ENCODE data around the gene ABRACL.
"Not testable (repeated sequence)": the region's sequence is repeated elsewhere in the genome, so short reads cannot be mapped to it uniquely, and the experiment has no call there.

The ABRACL gene

GRCh38 chr6:139029470-139030227 is 1.1 kb downstream of the ABRACL start:
- peaks cover 9% of the 10 kb centered on the region for H3K4me1 ChIP-seq (ENCODE audit: control insufficient read depth, insufficient read depth, low read length, poor library complexity, severe bottlenecking)
- peak overlapping the region; percentile 93 for H3K4me3 ChIP-seq (ENCODE audit: extremely low read depth, insufficient read depth, low read length, poor library complexity, severe bottlenecking)
- H3K36me3 ChIP-seq (ENCODE audit: control insufficient read depth, insufficient read depth, low read length), result peaks cover 25% of the 10 kb centered on the region
- WGBS, 2 experiments (ENCODE audit: insufficient coverage in 2 of 2), result 0 to 1% methylated on average over 23 to 27 of the region's 44 CpGs
- H3K27ac ChIP-seq (ENCODE audit: low read depth, low read length, severe bottlenecking), result peak overlapping the region; percentile 87
- no peaks in the 10 kb centered on the region for H3K9me3 ChIP-seq (ENCODE audit: control insufficient read depth, low read length)

GRCh38 chr6:139030228-139030963 is 1.9 kb downstream of the ABRACL start:
- H3K9me3 ChIP-seq (ENCODE audit: control insufficient read depth, low read length), result no peaks in the 10 kb centered on the region
- 84 to 100% methylated on average over 2 to 3 of the region's 9 CpGs for WGBS, 2 experiments (ENCODE audit: insufficient coverage in 2 of 2)
- peak overlapping the region; percentile 93 for H3K4me3 ChIP-seq (ENCODE audit: extremely low read depth, insufficient read depth, low read length, poor library complexity, severe bottlenecking)
- peak overlapping the region; percentile 87 for H3K27ac ChIP-seq (ENCODE audit: low read depth, low read length, severe bottlenecking)
- H3K36me3 ChIP-seq (ENCODE audit: control insufficient read depth, insufficient read depth, low read length), result peaks cover 33% of the 10 kb centered on the region
- peaks cover 9% of the 10 kb centered on the region for H3K4me1 ChIP-seq (ENCODE audit: control insufficient read depth, insufficient read depth, low read length, poor library complexity, severe bottlenecking)

GRCh38 chr6:139037490-139037889 is 8.9 kb downstream of the ABRACL start:
- H3K4me1 ChIP-seq (ENCODE audit: control insufficient read depth, insufficient read depth, low read length, poor library complexity, severe bottlenecking), result no peaks in the 10 kb centered on the region
- WGBS, 2 experiments (ENCODE audit: insufficient coverage in 2 of 2), result 93 to 97% methylated on average over 3 to 4 of the region's 5 CpGs
- H3K36me3 ChIP-seq (ENCODE audit: control insufficient read depth, insufficient read depth, low read length), result peaks cover 89% of the 10 kb centered on the region
- H3K9me3 ChIP-seq (ENCODE audit: control insufficient read depth, low read length), result no peaks in the 10 kb centered on the region
- no peak overlapping the region for H3K27ac ChIP-seq (ENCODE audit: low read depth, low read length, severe bottlenecking)
- H3K4me3 ChIP-seq (ENCODE audit: extremely low read depth, insufficient read depth, low read length, poor library complexity, severe bottlenecking), result no peak overlapping the region

GRCh38 chr6:139044250-139044649 is 15.7 kb downstream of the ABRACL start:
- Histone ChIP-seq H3K4me1 (ENCODE audit: control insufficient read depth, insufficient read depth, low read length, poor library complexity, severe bottlenecking) (no peaks in the 10 kb centered on the region), H3K36me3 (ENCODE audit: control insufficient read depth, insufficient read depth, low read length) (peaks cover 43% of the 10 kb centered on the region), H3K4me3 (ENCODE audit: extremely low read depth, insufficient read depth, low read length, poor library complexity, severe bottlenecking) (no peak overlapping the region), H3K9me3 (ENCODE audit: control insufficient read depth, low read length) (no peaks in the 10 kb centered on the region), H3K27ac (ENCODE audit: low read depth, low read length, severe bottlenecking) (no peak overlapping the region)
- WGBS, 2 experiments (ENCODE audit: insufficient coverage in 2 of 2), result 100% methylated on average over 2 of the region's 3 CpGs; no CpG with 5 or more reads in 1 of the 2 experiments

- Histone ChIP-seq H3K27ac (ENCODE audit: low read depth, low read length, severe bottlenecking) (no peak overlapping the region), H3K4me1 (ENCODE audit: control insufficient read depth, insufficient read depth, low read length, poor library complexity, severe bottlenecking) (no peaks in the 10 kb centered on the region), H3K9me3 (ENCODE audit: control insufficient read depth, low read length) (no peaks in the 10 kb centered on the region), H3K4me3 (ENCODE audit: extremely low read depth, insufficient read depth, low read length, poor library complexity, severe bottlenecking) (no peak overlapping the region), H3K36me3 (ENCODE audit: control insufficient read depth, insufficient read depth, low read length) (peaks cover 11% of the 10 kb centered on the region)
- 80% methylated on average over 1 of the region's 3 CpGs; no CpG with 5 or more reads in 1 of the 2 experiments for WGBS, 2 experiments (ENCODE audit: insufficient coverage in 2 of 2)
Measured at GRCh38 chr6:139047677-139048076, 19.1 kb downstream of the ABRACL start.

GRCh38 chr6:139048912-139049311 is 20.4 kb downstream of the ABRACL start:
- not testable (repeated sequence) for H3K4me1 ChIP-seq (ENCODE audit: control insufficient read depth, insufficient read depth, low read length, poor library complexity, severe bottlenecking); H3K27ac ChIP-seq (ENCODE audit: low read depth, low read length, severe bottlenecking); H3K4me3 ChIP-seq (ENCODE audit: extremely low read depth, insufficient read depth, low read length, poor library complexity, severe bottlenecking); H3K9me3 ChIP-seq (ENCODE audit: control insufficient read depth, low read length); H3K36me3 ChIP-seq (ENCODE audit: control insufficient read depth, insufficient read depth, low read length)
- 67 to 90% methylated on average over 1 to 4 of the region's 4 CpGs for WGBS, 2 experiments (ENCODE audit: insufficient coverage in 2 of 2)

GRCh38 chr6:139050131-139050769 is 21.7 kb downstream of the ABRACL start:
- 95% methylated on average over 4 of the region's 5 CpGs; no CpG with 5 or more reads in 1 of the 2 experiments for WGBS, 2 experiments (ENCODE audit: insufficient coverage in 2 of 2)
- H3K4me3 ChIP-seq (ENCODE audit: extremely low read depth, insufficient read depth, low read length, poor library complexity, severe bottlenecking); H3K4me1 ChIP-seq (ENCODE audit: control insufficient read depth, insufficient read depth, low read length, poor library complexity, severe bottlenecking); H3K9me3 ChIP-seq (ENCODE audit: control insufficient read depth, low read length); H3K27ac ChIP-seq (ENCODE audit: low read depth, low read length, severe bottlenecking); H3K36me3 ChIP-seq (ENCODE audit: control insufficient read depth, insufficient read depth, low read length): not testable (repeated sequence)

GRCh38 chr6:139050770-139051313 is 22.3 kb downstream of the ABRACL start:
- Histone ChIP-seq H3K4me1 (ENCODE audit: control insufficient read depth, insufficient read depth, low read length, poor library complexity, severe bottlenecking) (no peaks in the 10 kb centered on the region), H3K27ac (ENCODE audit: low read depth, low read length, severe bottlenecking) (no peak overlapping the region), H3K4me3 (ENCODE audit: extremely low read depth, insufficient read depth, low read length, poor library complexity, severe bottlenecking) (no peak overlapping the region), H3K36me3 (ENCODE audit: control insufficient read depth, insufficient read depth, low read length) (no peaks in the 10 kb centered on the region), H3K9me3 (ENCODE audit: control insufficient read depth, low read length) (no peaks in the 10 kb centered on the region)
- WGBS, 2 experiments (ENCODE audit: insufficient coverage in 2 of 2), result 86 to 92% methylated on average over 3 to 5 of the region's 5 CpGs

GRCh38 chr6:139051396-139052060 is 23.0 kb downstream of the ABRACL start:
- H3K4me1 ChIP-seq (ENCODE audit: control insufficient read depth, insufficient read depth, low read length, poor library complexity, severe bottlenecking), result no peaks in the 10 kb centered on the region
- WGBS, 2 experiments (ENCODE audit: insufficient coverage in 2 of 2), result 93 to 98% methylated on average over 3 to 4 of the region's 5 CpGs
- H3K36me3 ChIP-seq (ENCODE audit: control insufficient read depth, insufficient read depth, low read length), result no peaks in the 10 kb centered on the region
- H3K9me3 ChIP-seq (ENCODE audit: control insufficient read depth, low read length), result no peaks in the 10 kb centered on the region
- no peak overlapping the region for H3K4me3 ChIP-seq (ENCODE audit: extremely low read depth, insufficient read depth, low read length, poor library complexity, severe bottlenecking)
- no peak overlapping the region for H3K27ac ChIP-seq (ENCODE audit: low read depth, low read length, severe bottlenecking)

- Histone ChIP-seq H3K4me3 (ENCODE audit: extremely low read depth, insufficient read depth, low read length, poor library complexity, severe bottlenecking) (no peak overlapping the region), H3K9me3 (ENCODE audit: control insufficient read depth, low read length) (no peaks in the 10 kb centered on the region), H3K27ac (ENCODE audit: low read depth, low read length, severe bottlenecking) (no peak overlapping the region), H3K36me3 (ENCODE audit: control insufficient read depth, insufficient read depth, low read length) (no peaks in the 10 kb centered on the region), H3K4me1 (ENCODE audit: control insufficient read depth, insufficient read depth, low read length, poor library complexity, severe bottlenecking) (no peaks in the 10 kb centered on the region)
- 84 to 93% methylated on average over 2 to 3 of the region's 3 CpGs for WGBS, 2 experiments (ENCODE audit: insufficient coverage in 2 of 2)
Measured at GRCh38 chr6:139053382-139053781, 24.8 kb downstream of the ABRACL start.
